GM20000 (cell line): ENCODE results near the gene SPRY2.

Source experiments
- DNase-seq: peaks from one replicate; pipeline ENCODE4 v3.0.0; 2012; ENCODE audit warnings: low spot score
- TF ChIP-seq, protein P1 (sequence below): IDR thresholded peaks from 2 replicates; pipeline ENCODE4 v1.5.1; 2012; ENCODE audit warnings: mild to moderate bottlenecking, control low read depth; ENCODE audit errors: extremely low read depth, missing control alignments

SPRY2 gene

DNA sequence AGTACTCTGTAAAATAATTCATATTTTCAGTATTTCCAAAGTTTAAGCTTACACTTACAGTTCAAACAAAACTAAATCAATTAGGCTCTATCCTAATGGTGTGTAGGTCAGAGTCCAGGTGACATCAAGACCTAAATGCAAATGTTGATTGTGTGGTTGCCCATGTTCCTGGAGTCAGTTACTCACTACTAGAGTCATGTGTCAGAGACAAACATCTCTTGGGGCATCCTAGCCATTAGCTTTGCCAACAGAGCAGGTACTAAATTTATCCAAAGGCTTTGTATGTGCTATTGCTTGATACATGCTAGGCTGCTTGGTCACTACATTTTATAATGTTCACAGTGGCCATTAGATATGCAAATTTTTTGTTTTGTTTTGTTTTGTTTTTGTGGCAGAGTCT, 11.7 kb downstream of the SPRY2 start:
- DNase-seq = no peak
- TF ChIP-seq, protein P1, sequence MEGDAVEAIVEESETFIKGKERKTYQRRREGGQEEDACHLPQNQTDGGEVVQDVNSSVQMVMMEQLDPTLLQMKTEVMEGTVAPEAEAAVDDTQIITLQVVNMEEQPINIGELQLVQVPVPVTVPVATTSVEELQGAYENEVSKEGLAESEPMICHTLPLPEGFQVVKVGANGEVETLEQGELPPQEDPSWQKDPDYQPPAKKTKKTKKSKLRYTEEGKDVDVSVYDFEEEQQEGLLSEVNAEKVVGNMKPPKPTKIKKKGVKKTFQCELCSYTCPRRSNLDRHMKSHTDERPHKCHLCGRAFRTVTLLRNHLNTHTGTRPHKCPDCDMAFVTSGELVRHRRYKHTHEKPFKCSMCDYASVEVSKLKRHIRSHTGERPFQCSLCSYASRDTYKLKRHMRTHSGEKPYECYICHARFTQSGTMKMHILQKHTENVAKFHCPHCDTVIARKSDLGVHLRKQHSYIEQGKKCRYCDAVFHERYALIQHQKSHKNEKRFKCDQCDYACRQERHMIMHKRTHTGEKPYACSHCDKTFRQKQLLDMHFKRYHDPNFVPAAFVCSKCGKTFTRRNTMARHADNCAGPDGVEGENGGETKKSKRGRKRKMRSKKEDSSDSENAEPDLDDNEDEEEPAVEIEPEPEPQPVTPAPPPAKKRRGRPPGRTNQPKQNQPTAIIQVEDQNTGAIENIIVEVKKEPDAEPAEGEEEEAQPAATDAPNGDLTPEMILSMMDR = no peak

DNA sequence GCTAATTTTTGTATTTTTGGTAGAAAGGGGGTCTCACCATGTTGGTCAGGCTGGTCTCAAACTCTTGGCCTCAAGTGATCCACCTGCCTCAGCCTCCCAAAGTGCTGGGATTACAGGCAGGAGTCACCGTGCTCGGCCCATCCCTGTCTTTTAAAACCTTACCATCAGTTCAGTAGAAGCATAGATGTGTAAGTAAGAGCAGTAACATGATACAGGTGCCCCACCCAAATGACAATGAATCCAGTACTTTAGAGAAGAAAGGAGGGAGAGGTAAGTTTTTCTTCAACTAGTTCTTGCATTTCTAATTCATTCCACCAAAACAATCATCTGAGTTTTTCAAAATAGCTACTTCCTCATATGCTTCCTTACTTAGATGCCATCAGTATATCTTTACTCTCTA, 21.9 kb downstream of the SPRY2 start:
- TF ChIP-seq, protein P1 = no peak
- DNase-seq = no peak

DNA sequence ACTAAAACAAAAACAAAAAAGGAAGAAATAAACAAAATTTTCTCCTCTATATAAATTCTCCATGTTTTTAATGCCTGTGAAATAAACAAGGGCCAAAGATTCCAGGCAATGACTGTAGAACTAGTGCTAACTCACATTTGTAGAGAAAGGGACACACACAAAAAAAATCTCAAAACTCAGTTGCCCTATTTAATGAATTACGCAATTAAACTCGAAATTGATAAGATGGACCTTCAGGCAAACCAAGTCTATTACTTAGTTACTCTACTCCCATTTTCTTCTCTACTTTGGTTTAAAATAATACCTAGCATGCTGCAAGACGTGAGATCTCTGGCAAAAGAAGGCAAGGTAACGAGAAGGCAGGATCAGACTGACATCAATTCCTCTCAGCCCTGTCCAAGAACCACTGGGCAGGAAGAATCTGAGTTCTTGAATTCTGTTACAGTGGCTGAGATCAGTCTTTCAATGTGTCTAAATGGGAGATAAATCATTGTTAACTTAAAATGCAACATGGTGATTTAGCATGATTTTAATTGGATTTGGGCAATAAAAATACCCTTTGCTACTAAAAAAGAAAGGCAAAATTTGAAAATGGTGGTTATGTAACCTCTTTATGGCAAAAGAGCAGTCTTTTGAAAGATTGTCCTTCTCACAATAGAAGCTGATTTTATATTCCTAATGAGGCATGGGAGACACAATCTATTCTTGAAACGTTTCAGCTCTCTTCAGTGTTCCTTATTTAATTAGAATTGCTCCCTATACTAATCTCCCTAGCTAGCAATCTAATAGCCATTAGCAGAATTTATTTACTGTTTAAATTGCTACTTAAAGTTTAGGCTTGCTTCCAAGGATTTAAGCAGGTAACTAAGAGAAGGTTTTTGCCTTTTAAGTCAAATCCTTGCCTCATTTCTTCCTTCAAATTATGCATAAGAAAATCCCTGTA, 25.9 kb downstream of the SPRY2 start:
- TF ChIP-seq, protein P1 = no peak
- DNase-seq = no peak

DNA sequence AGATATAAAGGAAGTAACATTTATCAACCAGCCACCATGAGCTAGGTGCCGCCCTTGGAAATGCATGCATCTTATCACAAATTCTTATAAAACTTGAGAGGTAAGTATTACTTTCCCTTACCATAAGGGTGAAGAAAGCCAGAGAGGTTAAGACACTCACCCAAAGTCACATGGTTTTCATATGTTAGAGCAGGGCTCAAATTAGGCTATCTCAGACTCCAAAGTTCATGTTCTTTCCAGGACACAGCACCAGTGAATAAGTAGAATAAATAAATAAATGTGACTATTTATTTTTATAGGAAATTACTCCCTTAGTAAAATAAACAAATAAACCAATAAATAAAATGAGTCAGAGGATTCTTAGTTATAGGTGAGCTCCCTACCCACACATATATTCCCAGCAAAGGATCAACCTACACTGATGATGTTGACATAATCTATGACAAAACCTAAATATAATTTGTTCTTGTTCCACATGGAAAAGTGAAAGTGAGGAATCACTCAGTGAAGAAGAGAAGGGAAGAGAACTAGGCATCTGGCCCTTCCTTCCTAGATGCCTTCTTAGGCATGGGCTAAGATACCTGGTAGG, 27.2 kb downstream of the SPRY2 start:
- DNase-seq = no peak
- TF ChIP-seq, protein P1 = no peak

DNA sequence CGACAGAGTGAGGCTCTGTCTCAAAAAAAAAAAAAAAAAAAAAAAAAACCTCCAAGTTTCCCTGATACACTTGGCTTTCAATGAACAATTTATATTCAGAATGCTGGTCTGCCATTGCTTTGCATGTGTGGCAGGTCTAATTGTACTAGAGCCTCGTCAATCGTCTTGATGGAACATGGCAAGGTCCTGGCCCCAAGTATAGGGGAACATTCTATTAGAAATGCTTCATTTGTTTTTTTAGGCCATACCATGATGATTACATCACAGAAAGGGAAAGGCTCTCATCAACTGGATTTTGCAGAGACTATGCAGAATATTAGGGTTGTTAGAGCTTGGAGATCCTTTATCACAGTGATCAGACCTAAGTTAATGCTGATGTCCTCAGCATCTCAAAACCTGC, 28.0 kb downstream of the SPRY2 start:
- DNase-seq = no peak
- TF ChIP-seq, protein P1 = no peak

DNA sequence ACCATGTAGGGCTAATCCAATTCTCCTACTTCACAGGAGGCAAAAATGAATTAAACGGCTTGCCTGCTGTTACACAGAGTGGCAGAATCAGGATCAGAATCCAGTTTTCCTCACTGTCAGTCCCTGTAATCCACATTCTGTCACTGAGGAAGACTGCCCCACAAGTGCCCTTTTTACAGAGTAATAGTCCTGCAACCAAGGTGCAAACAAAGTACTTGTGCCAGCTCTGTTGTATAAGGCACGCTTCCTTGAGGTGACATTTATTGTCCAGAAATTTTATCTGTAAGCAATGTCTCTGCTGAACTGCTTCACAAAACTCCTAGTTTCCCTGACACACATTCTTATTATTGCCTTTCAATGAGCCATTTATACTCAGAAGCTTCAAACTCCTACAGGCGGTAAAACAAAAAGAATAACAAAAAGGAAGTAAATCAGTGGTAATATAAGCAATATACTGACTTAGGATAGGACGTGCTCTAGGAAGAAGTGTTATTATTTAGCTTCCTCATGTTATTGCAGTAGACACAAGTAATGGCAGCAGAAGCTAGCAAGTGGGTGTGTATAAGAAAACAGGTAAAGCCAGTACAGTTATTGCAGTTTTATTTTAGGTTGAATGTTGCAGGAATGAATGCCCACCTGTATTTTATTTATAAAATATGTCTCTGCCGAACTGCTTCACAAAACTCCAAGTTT, 28.8 kb downstream of the SPRY2 start:
- no peak for DNase-seq
- TF ChIP-seq, protein P1 = no peak

DNA sequence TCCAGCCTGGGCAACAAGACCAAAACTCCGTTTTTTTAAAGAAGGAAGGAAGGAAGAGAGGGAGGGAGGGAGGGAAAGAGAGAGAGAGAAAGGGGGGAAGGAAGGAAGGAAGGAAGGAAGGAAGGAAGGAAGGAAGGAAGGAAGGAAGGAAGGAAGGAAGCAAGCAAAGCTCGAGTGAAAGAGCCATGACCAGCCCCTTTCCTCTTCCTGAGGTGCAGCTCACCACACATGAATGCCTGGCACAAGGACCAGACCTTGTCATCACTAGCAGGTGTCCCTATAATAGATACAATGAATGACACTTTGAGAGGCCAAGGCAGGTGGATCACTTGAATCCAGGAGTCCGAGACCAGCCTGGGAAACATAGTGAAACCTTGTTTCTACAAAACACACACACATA, 31.0 kb downstream of the SPRY2 start:
- TF ChIP-seq, protein P1 = no peak
- DNase-seq = no peak
